Stimulated activated CD8-positive, alpha-beta memory T cell treated with anti-CD3 and anti-CD28 coated beads, Interleukin-7, amount 100 ng/mL, for 24 hours (primary cell): ENCODE data around the gene ZNF219.

Experiments used
- DNase-seq: peaks from one replicate; pipeline ENCODE4 v3.0.0-alpha.2; 2020; ENCODE audit warnings: low read depth

The ZNF219 gene

DNA sequence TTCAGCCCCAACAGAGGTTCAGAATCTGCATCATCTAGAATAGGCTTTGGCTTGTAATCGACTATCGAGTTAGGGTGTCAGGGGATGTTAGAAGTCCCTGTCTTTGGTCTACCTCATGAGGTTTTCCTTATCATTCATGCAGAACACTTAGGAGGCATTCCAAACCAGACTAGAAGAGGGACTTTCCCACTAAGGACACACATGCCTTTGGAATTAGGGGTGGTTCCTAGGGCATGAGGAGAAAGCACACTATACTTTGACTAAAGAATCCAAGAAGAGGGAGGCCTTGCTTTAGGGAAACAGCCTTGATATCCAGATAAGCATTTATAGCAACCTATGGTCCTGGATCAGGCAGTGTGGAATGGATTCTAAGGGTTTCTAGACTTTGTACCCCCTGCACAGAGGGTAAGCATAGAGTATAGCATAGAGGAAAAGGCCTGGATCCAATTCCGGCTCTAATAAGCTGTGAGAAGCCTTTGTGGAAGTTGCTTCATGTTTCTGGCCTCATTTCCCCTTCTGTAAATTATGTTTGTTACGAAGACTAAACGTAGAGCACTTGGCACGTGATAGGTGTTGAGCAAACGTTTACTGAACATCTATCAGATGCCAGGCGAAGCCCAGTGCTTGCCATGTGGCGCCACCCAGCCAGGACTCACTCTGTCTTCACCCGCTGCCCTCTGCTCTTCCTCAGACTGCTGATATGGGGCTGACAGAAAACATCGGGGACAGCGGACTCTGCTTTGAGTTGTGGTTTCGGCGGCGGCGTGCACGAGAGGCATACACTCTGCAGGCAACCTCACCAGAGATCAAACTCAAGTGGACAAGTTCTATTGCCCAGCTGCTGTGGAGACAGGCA, 13.2 kb downstream of the ZNF219 start:
- DNase-seq: no peak

DNA sequence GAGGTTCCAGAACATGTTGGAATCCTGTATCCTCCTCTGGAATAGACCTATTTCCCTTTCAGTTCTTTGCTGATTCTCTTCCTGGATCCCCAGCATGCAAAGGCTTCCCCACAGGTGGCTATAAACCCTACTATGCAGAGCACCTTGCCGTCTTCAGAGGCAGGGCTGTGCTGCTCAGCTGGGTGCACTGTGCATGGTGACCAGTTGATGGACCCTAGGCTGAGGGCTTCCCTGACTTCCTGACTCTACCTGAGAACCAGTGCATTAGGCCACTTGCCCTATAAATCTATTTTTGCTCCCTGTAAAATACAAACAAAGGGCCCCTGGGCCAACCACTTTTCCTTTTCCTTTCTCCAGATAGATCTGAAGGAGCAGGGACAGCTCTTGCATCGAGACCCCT, 14.1 kb downstream of the ZNF219 start:
- DNase-seq: no peak

DNA sequence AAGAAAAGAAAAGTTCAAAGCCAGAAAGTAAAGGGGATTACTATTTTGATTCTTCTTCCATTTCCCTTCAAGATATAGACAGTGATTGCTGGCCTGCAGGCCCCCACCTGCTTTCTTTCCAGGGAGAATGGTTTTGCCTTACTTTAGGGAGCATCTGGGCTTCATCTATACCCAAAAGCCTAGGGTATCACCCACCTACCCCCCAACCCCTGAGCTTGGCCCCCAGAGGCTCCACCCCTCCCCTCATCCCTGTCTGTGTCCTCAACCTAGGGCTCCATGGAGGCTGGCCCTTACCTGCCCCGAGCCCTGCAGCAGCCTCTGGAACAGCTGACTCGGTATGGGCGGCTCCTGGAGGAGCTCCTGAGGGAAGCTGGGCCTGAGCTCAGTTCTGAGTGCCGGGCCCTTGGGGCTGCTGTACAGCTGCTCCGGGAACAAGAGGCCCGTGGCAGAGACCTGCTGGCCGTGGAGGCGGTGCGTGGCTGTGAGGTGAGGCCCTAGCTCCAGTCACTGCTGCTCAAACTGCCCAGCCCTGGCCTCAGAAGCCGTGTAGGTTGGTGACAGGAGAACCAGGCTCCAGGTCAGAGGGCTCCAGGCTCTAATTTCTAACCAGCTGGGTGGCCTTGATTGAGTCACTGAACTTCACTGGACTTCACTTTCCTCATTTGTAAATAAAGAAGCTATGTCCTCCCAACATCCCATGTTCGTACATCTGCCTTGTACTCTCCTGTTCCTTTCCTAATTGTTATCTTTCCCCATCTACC, 14.7 kb downstream of the ZNF219 start:
- DNase-seq: no peak

DNA sequence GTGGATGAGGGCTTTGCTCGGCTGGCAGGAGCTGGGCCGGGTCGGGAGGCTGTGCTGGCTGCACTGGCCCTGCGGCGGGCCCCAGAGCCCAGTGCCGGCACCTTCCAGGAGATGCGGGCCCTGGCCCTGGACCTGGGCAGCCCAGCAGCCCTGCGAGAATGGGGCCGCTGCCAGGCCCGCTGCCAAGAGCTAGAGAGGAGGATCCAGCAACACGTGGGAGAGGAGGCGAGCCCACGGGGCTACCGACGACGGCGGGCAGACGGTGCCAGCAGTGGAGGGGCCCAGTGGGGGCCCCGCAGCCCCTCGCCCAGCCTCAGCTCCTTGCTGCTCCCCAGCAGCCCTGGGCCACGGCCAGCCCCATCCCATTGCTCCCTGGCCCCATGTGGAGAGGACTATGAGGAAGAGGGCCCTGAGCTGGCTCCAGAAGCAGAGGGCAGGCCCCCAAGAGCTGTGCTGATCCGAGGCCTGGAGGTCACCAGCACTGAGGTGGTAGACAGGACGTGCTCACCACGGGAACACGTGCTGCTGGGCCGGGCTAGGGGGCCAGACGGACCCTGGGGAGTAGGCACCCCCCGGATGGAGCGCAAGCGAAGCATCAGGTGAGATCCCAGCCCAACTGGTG, 16.8 kb downstream of the ZNF219 start:
- no peak for DNase-seq

DNA sequence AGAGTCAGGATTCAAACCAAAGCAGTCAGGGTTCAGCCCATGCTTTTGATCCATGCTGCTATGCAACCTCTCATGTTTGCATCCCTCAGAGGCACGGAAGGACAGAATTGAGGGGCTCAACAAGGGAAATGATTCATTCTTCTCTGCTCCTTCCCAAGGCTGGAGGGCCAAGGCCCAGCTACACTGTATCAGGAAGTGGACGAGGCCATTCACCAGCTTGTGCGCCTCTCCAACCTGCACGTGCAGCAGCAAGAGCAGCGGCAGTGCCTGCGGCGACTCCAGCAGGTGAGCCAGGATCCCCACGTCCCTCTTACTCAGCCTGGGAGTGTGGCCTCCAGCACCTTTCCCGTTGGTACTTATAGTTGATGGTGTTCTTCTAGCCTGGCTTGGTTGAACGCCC, 19.7 kb downstream of the ZNF219 start:
- no peak for DNase-seq

DNA sequence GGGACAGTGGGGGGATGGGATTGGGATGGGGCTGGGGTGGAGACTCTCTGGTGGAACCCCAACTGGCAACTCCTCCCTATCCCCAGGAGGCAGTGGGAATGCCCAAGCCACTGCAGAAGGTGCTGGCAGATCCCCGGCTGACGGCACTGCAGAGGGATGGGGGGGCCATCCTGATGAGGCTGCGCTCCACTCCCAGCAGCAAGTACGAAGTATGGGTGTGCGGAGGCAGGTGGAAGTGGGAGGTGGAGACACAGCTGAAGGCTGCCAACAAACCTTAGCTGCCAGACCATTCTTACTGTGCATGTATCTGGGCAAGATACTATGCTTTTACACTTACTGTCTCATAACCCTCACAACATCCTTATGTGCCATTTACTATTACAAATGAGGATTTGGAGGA, 20.2 kb downstream of the ZNF219 start:
- no peak for DNase-seq

DNA sequence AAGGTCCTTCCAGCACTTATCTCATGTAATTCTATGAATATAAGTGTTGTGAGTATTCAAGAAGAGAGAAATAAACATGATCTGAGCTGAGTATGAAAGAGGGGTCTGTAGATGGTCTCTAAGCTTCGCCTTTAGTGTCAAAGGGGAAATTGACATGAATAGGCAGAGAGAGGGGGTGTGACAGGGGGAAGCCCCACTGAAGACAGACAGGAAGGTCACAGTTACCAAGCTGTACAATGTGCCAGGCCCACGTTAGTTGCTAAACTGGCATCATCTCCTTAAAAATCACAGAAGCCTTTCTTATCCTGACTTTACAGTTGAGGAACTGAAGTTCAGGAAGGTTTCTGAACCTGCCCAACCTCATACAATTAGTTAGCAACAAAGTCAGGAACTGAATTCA, 20.8 kb downstream of the ZNF219 start:
- no peak for DNase-seq

DNA sequence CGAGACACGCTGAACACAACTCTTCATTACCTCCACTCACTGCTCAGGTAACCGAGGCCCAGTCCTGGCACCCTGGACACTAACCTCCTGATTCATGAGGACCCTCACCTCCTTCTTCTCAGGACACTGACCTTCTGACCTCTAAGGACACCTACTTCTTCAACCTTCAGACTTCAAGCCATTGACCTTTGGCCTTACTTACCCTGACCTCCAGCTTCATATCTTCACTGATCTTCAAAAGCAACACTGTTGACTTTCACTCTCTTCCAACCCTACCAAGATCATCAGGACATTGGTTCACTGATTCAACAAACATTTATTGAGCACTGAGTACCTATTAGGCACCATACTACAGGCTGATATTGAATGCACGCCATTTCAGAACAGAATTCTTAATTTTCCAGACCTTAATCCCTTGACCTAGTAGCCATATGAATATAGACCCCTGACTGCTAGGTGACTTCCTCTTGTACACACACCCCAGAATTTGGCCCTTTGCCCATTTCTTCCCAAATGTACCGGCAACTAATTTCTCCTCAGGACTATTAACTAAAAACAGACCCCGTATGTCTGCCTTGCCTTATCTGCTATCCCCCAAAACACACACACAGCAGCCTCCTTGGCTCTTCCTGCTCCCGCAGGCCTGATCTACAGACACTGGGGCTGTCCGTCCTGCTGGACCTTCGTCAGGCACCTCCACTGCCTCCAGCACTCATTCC, 22.6 kb downstream of the ZNF219 start:
- no peak for DNase-seq

DNA sequence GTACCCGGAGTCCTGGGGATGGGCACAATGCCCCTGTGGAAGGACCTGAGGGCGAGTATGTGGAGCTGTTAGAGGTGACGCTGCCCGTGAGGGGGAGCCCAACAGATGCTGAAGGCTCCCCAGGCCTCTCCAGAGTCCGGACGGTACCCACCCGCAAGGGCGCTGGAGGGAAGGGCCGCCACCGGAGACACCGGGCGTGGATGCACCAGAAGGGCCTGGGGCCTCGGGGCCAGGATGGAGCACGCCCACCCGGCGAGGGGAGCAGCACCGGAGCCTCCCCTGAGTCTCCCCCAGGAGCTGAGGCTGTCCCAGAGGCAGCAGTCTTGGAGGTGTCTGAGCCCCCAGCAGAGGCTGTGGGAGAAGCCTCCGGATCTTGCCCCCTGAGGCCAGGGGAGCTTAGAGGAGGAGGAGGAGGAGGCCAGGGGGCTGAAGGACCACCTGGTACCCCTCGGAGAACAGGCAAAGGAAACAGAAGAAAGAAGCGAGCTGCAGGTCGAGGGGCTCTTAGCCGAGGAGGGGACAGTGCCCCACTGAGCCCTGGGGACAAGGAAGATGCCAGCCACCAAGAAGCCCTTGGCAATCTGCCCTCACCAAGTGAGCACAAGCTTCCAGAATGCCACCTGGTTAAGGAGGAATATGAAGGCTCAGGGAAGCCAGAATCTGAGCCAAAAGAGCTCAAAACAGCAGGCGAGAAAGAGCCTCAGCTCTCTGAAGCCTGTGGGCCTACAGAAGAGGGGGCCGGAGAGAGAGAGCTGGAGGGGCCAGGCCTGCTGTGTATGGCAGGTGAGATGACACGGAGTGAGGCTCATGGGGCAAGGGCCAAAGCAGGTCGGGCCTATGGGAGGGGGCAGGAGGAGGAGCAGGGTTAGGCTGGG, 23.8 kb downstream of the ZNF219 start:
- DNase-seq: no peak

DNA sequence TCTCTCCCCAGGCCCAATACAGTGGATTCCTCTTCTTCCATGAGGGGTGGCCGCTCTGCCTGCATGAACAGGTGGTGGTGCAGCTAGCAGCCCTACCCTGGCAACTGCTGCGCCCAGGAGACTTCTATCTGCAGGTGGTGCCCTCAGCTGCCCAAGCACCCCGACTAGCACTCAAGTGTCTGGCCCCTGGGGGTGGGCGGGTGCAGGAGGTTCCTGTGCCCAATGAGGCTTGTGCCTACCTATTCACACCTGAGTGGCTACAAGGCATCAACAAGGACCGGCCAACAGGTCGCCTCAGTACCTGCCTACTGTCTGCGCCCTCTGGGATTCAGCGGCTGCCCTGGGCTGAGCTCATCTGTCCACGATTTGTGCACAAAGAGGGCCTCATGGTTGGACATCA, 24.5 kb downstream of the ZNF219 start:
- DNase-seq: no peak

DNA sequence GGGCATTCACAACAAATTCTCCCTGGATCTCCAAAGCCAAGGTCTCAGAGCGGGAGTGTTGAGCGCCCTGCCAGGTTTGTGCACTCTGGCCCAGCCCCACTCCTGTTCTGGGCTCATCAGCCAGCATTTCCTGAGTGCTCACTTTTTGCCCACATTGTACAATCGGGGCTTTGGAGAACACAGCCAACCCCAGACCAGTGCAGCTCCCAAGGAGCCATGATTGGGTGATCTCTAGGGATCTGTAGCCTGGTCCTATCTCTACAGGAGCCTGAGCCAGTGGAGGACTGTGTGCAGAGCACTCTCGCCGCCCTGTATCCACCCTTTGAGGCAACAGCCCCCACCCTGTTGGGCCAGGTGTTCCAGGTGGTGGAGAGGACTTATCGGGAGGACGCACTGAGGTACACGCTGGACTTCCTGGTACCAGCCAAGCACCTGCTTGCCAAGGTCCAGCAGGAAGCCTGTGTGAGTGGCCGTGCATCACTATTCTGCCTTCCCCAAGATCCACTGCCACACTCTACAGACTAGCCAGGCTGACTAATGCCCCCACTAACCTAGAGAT, 25.6 kb downstream of the ZNF219 start:
- no peak for DNase-seq

DNA sequence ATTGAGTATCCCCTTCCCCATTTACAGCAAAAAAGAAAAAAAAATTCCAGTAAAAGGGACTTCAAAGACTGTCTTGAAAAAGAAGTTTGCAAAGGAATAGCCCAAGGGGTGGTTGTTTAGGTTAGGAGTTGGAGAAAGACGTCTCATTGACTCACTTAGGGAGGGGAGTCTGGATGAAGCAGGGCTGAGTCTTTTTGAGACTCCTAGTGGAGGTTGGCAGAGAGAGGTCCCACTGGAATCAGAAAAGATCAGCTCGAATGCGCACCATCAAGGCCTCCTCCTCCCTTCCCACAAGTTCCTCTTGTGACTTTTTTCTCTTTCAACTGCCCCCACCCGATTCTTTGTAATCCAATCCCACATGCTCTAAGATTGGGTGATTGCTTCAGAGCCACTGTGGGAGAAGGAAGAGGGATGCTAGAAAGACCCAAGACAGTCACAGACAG, 26.4 kb downstream of the ZNF219 start:
- no peak for DNase-seq

DNA sequence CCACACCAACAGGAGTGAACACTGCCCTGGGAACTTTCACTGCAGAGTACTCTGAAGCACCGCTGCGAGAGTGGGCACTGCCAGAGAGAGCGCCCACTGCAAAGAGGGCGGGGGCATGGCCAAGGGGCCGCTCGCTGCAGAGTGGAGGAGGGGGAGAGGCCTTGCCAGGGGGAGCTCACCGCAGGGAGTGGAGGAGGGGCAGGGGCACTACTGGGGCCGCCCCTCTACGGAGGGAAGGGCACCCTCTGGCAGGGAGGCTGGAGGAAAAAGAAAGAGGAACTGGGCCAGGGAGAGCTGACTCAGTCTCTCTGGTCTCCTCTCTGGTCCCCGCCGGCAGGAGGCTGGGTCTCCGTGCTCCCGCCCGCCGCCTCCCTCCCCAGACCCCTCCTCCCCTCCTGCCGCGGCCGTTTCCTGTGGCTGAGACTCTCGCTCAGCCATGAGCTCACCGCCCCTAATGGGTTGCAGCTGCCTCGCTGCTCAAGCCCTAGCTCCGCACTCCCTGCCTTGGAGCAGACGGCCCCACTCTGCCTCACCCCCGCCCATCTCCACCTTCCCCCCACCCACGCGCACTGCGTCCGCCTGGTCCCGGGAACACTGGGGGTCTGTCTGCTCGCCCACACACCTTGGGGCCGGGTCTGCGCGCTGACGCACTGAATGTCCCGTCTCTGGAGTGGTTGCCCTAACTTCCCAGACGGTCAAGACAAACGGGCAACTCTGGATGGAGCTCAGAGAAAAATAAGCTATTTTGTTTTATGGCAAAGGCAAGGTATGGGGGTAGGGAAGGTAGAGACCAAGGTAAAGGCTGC, 27.0 kb downstream of the ZNF219 start:
- DNase-seq: no peak

DNA sequence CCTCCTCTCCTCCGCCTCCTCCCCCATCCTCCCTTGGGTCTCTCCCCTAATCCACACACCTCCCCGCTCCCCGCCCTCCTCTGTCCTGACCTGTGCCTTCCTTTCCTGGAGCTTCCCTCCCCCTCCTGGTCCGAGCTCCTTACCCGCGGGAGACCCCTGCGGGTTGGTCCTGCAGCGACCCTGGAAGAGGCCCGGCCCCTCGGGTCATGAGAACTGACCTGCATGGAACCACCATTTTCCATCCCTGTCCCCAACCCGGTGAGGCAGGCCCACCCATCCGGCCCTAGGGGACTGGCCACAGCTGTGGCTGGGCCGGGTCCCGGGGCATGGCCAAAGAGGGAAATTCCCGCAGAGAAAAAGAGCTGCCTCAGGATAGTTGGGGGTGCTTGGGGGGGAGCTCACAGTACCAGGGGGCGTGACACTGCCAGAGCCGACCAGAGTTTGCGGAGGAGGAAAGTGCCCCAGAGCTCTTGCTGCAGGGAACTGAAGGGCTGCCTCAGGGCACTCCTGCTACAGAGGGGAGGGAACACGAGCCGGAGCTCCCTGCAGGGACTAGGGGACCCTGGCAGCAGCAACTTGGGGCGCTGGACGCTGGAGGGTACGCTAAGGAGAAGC, 27.7 kb downstream of the ZNF219 start:
- no peak for DNase-seq

DNA sequence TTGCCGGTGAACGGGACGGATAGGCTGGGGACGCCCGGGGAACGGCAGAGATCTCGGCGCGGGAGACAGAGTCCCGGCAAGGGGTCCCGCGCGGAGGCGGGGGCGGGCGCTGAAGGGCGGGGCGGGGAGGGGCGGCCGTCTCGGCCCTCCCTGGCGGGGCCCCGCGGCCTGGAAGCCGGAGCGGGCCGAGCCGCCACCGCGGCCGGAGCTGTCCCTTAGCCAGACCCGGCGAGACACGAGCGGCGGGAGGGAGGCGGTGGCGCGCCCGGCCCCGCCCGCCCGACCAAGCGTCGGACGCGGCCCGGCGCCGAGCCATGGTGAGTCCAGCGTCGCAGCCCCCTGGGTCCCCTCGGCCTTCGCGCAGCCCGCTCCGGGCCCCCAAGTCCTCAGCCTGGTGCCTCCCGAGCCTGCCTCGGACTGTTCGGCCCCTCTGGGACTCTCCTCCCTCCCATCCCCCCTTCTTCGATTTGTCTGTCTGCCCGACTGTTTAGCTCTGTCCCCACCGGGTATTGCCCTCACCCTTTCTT, 28.3 kb downstream of the ZNF219 start, which contains the start of gene ARHGEF40:
TSS of gene ARHGEF40 (plus strand) at position 222 of the 527 bp plus-strand sequence. CDS start at position 315, 93 bp downstream.
- no peak for DNase-seq

DNA sequence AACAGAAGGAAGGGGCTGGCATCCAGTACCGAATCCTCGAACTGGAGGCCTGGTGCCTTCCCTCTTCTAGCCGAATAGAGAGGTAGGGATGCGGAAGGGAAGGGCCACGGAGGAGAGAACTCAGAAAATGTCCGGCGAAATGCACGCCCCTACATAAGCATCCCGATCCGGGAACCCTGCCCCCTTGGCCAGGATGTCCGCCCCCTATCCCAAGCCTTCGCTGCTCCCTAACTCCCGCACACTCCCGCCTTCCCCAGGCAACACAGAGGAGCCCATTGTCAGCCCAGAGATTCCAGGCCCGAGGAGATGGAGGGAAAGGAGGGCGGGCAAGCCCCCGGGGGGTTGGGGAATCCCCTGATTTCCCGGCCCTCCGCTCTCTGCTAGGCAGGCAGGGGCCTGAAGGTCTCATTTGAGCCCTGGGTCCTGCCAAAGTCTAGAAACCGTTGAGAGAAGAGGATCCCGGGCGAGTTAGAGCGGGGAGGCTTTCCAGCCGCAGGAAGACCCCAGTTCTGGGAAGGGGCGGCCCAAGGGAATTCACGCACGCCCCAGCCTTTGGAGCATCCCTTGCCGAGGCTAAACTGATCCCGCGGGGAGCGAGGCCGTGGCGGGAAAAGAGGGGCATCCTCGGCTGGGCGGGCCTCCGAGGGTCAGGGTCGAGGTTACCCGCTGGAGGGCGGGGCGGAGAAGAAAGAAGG, 28.9 kb downstream of the ZNF219 start:
- no peak for DNase-seq

DNA sequence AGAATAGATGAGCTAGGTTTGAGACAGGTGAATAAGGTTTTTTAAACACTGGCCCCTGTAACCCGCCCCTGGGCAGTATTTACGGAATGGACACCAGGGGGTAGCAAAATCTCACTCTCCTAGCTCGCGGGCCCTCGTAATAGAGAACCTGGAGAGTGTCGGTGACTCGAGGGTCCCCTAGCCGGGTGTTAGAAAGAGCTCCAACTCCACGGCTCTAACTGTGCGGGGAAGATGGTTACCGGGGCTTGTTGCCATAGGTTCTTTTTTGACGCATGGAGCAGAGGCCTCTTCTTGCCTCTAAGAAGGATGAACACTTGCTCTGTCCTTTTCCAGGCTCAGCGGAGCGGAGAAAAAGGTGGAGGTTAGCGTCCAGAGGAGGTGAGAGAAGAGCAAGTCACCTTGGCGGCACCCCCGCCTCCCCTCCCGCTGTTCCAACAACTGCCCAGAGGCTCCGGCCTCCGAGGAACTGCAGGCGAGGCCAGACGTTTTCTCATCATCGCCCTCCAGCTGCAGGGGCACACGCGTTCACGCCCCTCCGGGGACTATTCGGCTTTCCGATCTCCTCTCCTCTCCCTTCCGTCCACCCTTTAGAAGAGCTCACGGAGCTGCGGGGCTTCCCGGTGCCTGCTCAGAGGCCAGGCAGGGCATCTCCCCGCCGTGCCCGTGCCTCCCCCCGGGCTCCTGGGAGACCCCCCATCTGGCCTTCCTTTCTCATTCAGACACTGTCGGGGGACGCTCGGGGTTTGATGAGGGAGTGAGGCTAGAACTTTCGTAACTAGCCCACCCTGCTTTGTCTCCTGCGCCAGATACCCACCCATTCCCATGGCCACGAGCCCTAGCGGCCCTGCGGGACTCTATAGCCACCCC, 29.7 kb downstream of the ZNF219 start:
- no peak for DNase-seq
